Measurements from ENCODE around the gene FLNB.

DNA sequence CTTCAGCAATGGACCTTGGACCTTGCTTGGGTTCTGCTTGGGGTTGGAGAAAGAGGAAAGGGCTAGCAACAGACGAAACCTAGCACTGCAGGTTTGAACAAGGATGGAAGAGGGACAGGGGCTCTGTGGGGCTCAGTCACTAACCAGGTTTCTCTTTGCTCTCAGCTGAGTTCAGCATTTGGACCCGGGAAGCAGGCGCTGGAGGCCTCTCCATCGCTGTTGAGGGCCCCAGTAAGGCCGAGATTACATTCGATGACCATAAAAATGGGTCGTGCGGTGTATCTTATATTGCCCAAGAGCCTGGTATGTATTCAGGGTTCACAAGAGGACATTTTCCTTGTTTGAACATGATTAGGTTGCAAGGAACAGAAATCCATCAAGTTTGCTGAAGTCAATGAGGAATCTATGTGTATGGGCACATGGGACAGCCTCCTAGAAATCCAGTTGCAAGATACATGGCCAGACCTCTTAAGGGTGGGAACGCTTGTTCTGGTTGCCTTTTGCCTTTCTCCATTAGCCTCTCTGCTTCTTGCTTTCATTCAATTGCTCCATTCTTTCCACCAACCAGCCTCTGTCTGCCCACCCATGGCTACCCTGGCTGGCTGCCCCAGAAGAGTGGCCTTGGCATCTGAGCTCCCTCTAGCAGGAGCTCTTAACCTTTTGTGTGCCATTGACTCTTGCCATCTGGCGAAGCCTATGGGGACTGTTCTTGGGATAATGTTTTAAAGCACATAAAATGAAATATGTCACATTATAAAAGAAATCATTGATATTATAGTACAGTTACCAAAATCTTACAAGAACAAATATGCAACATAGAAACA, 146.6 kb downstream of the FLNB start:
- TF ChIP-seq, protein P1, sequence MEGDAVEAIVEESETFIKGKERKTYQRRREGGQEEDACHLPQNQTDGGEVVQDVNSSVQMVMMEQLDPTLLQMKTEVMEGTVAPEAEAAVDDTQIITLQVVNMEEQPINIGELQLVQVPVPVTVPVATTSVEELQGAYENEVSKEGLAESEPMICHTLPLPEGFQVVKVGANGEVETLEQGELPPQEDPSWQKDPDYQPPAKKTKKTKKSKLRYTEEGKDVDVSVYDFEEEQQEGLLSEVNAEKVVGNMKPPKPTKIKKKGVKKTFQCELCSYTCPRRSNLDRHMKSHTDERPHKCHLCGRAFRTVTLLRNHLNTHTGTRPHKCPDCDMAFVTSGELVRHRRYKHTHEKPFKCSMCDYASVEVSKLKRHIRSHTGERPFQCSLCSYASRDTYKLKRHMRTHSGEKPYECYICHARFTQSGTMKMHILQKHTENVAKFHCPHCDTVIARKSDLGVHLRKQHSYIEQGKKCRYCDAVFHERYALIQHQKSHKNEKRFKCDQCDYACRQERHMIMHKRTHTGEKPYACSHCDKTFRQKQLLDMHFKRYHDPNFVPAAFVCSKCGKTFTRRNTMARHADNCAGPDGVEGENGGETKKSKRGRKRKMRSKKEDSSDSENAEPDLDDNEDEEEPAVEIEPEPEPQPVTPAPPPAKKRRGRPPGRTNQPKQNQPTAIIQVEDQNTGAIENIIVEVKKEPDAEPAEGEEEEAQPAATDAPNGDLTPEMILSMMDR (IDR thresholded peaks at IDR 0.05) = no peak
- no peak for TF ChIP-seq POLR2A (IDR thresholded peaks at IDR 0.05)

All from Peyer's patch (tissue), 4 donors.